Activated CD8-positive, alpha-beta T cell treated with anti-CD3 and anti-CD28 coated beads, Interleukin-2, amount 10 ng/mL, durations not matched to agents 7 days and 5 days (primary cell): ENCODE results near the gene GNB1. TPM values are rescaled to one million over a fixed set of nuclear protein-coding genes. Genes with fewer than 3 reads are reported as not detected.

Source experiments
- ATAC-seq: fragments of 150-1000 bp; cut with Tn5 transposase; one replicate; pipeline ENCODE4 v1.10.0; 2021; ENCODE audit warnings: moderate library complexity
- CTCF ChIA-PET: fragments of 350-600 bp; sonication (Branson Sonifier 250); formaldehyde crosslinking; loops from one replicate; lab custom pipeline; 2021; ENCODE audit warnings: antibody characterized with exemption; lab: Charles Lee
- POLR2A ChIA-PET: fragments of 350-600 bp; sonication (Branson Sonifier 250); formaldehyde crosslinking; loops from one replicate; lab custom pipeline; 2021; ENCODE audit warnings: antibody characterized with exemption; lab: Charles Lee
- DNase-seq: peaks from one replicate; pipeline ENCODE4 v3.0.0-alpha.2; 2020
- H3K27ac Mint-ChIP-seq: one replicate; pipeline ENCODE4 v1.8.0; 2021; ENCODE audit warnings: mild to moderate bottlenecking, mixed read lengths
- H3K27me3 Mint-ChIP-seq: one replicate; pipeline ENCODE4 v1.8.0; 2021; ENCODE audit warnings: low read depth, mixed read lengths
- H3K36me3 Mint-ChIP-seq: one replicate; pipeline ENCODE4 v1.8.0; 2021; ENCODE audit warnings: low read depth, mixed read lengths
- H3K4me1 Mint-ChIP-seq: one replicate; pipeline ENCODE4 v1.8.0; 2021; ENCODE audit warnings: low read depth, mixed read lengths
- H3K4me3 Mint-ChIP-seq: one replicate; pipeline ENCODE4 v1.8.0; 2021; ENCODE audit warnings: mild to moderate bottlenecking, mixed read lengths
- H3K9me3 Mint-ChIP-seq: one replicate; pipeline ENCODE4 v1.8.0; 2022; ENCODE audit warnings: mixed read lengths; ENCODE audit not compliant: insufficient read depth
- total RNA-seq, 2 experiments: library from RNA; stranded (reverse); gene quantifications; one replicate each; pipeline ENCODE4 v1.2.3, GENCODE V29; 2021

Gene GNB1
- total RNA-seq, 2 experiments from 2014 or later, result 398 TPM

GRCh38 chr1:1921459-1921862 is 30.6 kb upstream of the GNB1 start:
- Mint-ChIP-seq H3K27ac (no peak overlapping the region), H3K4me3 (no peak overlapping the region), H3K4me1 (peaks cover 4% of the 10 kb centered on the region), H3K36me3 (no peaks in the 10 kb centered on the region), H3K27me3 (no peaks in the 10 kb centered on the region), H3K9me3 (no peaks in the 10 kb centered on the region)
- CTCF ChIA-PET, result interaction anchor here (0.9 kb wide), 1 partner anchor 12 kb away, joined by 3 read pairs; no protein-coding TSS in a partner anchor
- DNase-seq (no peak), ATAC-seq (no peak)
- POLR2A ChIA-PET, result no interaction called here

DNA sequence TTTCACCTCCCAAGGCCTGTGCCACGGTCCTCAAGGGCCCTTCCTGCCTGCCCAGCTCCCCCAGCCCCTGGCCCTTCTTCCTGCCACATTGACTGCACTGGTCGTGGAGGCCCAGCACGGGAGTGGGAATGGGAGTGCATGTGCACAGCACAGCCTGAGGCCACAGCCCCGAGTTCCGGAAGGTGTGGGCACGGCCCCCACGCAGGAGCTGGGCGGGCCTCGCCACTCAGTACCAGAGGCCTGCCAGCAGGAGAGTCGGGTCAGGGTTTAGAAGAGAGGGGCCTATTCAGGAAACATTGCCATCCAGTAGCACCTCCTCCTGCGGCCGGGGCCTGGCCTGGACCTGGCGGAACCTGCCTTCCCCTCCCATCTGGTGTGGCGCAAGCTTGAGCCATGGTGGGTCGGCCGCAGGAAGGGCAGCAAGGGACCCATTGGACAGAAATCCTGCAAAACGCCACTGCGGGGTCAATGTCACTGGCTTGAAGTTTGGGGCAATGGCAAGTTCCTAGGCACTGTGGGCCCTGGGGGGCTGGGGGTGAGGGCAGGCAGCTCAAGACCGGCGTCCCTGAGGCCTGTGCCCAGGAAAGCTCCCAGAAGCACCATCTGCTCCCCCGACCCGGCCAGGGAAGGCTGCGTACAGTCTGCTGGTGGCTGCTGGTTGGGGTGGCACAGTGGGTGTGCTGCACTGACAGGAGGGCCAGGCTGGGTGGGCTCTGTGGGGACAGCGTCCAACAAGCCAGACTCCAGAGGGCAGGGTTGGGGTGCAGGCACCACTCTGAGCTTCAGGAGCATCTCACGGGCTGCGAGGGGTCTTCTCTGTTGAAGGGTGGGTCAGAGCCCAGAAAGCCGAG is 29.9 kb upstream of the GNB1 start:
- Mint-ChIP-seq H3K4me3 (no peak overlapping the region), H3K4me1 (peaks cover 4% of the 10 kb centered on the region), H3K27me3 (no peaks in the 10 kb centered on the region), H3K9me3 (no peaks in the 10 kb centered on the region), H3K27ac (peak overlapping the region; percentile 52), H3K36me3 (no peaks in the 10 kb centered on the region)
- ChIA-PET POLR2A (no interaction called here), CTCF (interaction anchor here (0.9 kb wide), 1 partner anchor 12 kb away, joined by 3 read pairs; no protein-coding TSS in a partner anchor)
- no peak for DNase-seq
- ATAC-seq, result no peak

DNA sequence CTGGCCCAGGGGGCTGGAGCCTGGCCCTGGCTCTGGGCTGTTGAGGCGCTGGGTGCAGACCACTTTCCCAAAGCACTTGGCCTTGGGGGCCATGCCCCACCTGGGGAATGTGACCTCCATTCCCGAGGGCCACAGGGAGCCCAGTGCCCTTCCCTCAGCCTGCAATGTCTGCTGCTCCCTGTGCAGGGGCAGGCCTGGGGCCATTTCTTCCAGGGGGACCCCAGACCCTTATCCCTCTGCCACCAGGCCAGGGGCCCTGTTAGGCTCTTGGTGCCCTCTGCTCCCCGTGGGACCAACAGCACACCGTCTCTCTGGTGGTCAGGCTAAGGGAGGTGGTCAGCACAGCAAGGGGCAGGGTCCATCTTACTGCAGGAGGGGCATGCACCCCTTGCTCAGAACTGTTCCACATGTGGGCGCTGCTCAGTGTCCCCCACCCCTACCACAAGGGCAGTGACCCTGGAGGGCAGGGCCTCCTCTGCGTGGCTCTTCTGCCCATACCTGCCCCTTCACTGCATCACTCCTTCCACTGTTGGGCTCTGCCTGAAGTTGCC is 29.2 kb upstream of the GNB1 start:
- H3K4me1 Mint-ChIP-seq, result peaks cover 4% of the 10 kb centered on the region
- H3K36me3 Mint-ChIP-seq, result no peaks in the 10 kb centered on the region
- ChIA-PET CTCF (no interaction called here), POLR2A (no interaction called here)
- no peaks in the 10 kb centered on the region for H3K27me3 Mint-ChIP-seq
- DNase-seq, result no peak
- no peak for ATAC-seq
- peak overlapping the region; percentile 56 for H3K4me3 Mint-ChIP-seq
- H3K27ac Mint-ChIP-seq, result peak overlapping the region; percentile 52
- H3K9me3 Mint-ChIP-seq, result no peaks in the 10 kb centered on the region

GRCh38 chr1:1919304-1920056 is 28.6 kb upstream of the GNB1 start:
- DNase-seq (peak; percentile 99), ATAC-seq (peak; percentile 93)
- Mint-ChIP-seq H3K27me3 (no peaks in the 10 kb centered on the region), H3K9me3 (no peaks in the 10 kb centered on the region), H3K36me3 (no peaks in the 10 kb centered on the region), H3K4me1 (peaks cover 4% of the 10 kb centered on the region), H3K27ac (peak overlapping the region; percentile 79), H3K4me3 (peak overlapping the region; percentile 56)
- POLR2A ChIA-PET, result no interaction called here
- CTCF ChIA-PET, result no interaction called here

GRCh38 chr1:1918901-1919303 is 28.0 kb upstream of the GNB1 start, which contains the start of gene TMEM52:
TSS of gene TMEM52 (minus strand) at chr1:1919279. CDS start at chr1:1919265, 14 bp downstream.
- POLR2A ChIA-PET, result no interaction called here
- Mint-ChIP-seq H3K9me3 (no peaks in the 10 kb centered on the region), H3K27me3 (no peaks in the 10 kb centered on the region), H3K27ac (peak within 1 kb of the TSS; percentile 79), H3K36me3 (no peaks in the 10 kb centered on the region), H3K4me3 (peak within 1 kb of the TSS; percentile 56), H3K4me1 (peaks cover 4% of the 10 kb centered on the region)
- ATAC-seq, result no peak
- CTCF ChIA-PET, result no interaction called here
- no peak for DNase-seq

DNA sequence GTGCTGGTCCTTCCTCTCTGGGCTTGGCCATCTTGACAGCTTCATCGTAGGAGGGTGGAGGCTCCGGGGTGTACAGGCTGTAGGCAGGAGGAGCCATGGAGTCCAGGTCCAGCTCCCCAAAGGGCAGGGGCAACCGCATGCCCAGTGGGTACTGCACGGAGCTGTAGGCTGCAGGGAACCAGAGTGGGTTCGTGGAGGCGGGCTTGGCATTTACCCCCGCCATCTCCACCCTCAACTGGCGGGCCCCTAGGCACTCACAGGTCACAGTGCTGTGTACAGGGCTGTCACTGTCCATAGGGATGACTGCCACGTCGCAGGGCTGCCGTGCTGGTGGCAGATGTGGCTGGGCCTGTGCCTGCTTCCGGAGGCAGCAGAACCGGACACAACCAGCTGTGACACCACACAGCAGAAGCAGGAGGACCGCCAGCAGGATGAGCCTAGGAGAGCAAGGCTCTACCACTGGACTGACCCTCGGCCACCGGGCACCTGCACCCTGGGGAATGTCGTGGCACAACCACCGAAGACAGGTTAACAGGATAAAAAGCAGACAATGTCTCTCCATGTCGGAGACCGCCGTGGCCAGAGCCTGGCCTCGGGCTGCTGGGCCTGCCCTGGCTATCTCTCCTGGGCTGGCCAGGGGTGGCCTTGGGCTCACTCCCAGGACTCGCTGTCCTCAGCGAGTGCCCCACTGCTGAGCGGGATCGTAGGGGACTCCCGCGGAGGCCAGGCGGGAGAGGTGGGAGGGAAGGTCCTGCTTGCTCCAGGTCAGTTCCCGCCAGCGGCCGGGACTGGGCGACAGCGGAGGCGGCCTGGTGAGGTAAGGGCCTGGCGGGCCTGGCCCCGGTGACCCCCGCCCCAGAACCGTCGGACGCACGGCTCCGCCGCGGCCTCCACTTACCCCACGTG is 27.4 kb upstream of the GNB1 start:
- Mint-ChIP-seq H3K36me3 (no peaks in the 10 kb centered on the region), H3K27ac (no peak overlapping the region), H3K4me1 (peaks cover 4% of the 10 kb centered on the region), H3K9me3 (no peaks in the 10 kb centered on the region), H3K4me3 (peak overlapping the region; percentile 25), H3K27me3 (peaks cover 3% of the 10 kb centered on the region)
- ChIA-PET POLR2A (no interaction called here), CTCF (interaction anchor here (0.6 kb wide), 1 partner anchor 126 kb away, joined by 3 read pairs; no protein-coding TSS in a partner anchor)
- DNase-seq (no peak), ATAC-seq (no peak)

GRCh38 chr1:1917304-1917976 is 26.6 kb upstream of the GNB1 start:
- CTCF ChIA-PET, result interaction anchor here (0.6 kb wide), 1 partner anchor 127 kb away, joined by 3 read pairs; no protein-coding TSS in a partner anchor
- DNase-seq, result no peak
- no peaks in the 10 kb centered on the region for H3K9me3 Mint-ChIP-seq
- no peak for ATAC-seq
- no peaks in the 10 kb centered on the region for H3K36me3 Mint-ChIP-seq
- peaks cover 4% of the 10 kb centered on the region for H3K4me1 Mint-ChIP-seq
- POLR2A ChIA-PET, result no interaction called here
- peaks cover 3% of the 10 kb centered on the region for H3K27me3 Mint-ChIP-seq
- no peak overlapping the region for H3K4me3 Mint-ChIP-seq
- H3K27ac Mint-ChIP-seq, result no peak overlapping the region

- DNase-seq (no peak), ATAC-seq (no peak)
- Mint-ChIP-seq H3K4me1 (peaks cover 4% of the 10 kb centered on the region), H3K36me3 (no peaks in the 10 kb centered on the region), H3K27ac (no peak overlapping the region), H3K4me3 (no peak overlapping the region), H3K27me3 (peaks cover 3% of the 10 kb centered on the region), H3K9me3 (no peaks in the 10 kb centered on the region)
- ChIA-PET CTCF (no interaction called here), POLR2A (no interaction called here)
These were observed 26.0 kb upstream of the GNB1 start for GRCh38 chr1:1916851-1917251.

- ChIA-PET CTCF (no interaction called here), POLR2A (no interaction called here)
- H3K27ac Mint-ChIP-seq, result no peak overlapping the region
- H3K9me3 Mint-ChIP-seq, result no peaks in the 10 kb centered on the region
- H3K4me1 Mint-ChIP-seq, result peaks cover 4% of the 10 kb centered on the region
- no peaks in the 10 kb centered on the region for H3K36me3 Mint-ChIP-seq
- peaks cover 3% of the 10 kb centered on the region for H3K27me3 Mint-ChIP-seq
- DNase-seq, result no peak
- no peak for ATAC-seq
- no peak overlapping the region for H3K4me3 Mint-ChIP-seq
These were observed 25.3 kb upstream of the GNB1 start for GRCh38 chr1:1915911-1916840.
